ENCODE results near the gene SHLD1.
"Not testable (repeated sequence)": the region's sequence is repeated elsewhere in the genome, so short reads cannot be mapped to it uniquely, and the experiment has no call there.

The SHLD1 gene

DNA sequence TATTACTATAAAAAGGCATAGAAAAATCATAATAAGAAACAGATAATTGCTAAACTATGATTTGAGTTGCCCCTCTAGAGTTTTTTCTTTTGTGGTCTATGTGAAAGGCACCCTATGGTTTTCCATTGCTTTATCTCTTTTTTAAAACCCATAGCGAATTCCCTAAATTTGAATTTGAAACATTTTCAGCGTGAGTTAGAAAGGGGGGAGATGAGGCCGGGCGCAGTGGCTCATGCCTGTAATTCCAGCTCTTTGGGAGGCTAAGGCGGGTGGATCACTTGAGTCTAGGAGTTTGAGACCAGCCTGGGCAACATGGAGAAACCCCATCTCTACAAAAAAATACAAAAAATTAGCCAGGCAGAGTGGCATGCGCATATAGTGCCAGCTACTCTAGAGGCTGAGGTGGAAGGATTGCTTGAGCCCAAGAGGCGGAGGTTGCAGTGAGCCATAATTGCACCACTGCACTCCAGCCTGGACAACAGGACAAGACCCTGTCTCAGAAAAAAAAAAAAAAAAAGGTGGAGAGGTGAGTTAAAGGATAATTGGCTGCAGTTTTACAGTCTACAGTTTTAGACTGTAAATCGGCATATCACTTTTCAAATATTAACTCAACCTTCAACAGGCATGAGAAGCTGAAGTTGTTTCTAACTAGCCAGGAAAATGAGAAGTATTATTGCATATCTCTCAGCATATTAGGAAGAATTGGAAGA is 46.3 kb downstream of the SHLD1 start:
- Histone ChIP-seq H3K27ac (peak overlapping the region in 2 of 11 experiments; percentile 60 to 70; a peak in 4 of 22 replicates), H3K4me2 (peak overlapping the region in 7 of 11 experiments; percentile 35 to 78 (median 66); a peak in 12 of 22 replicates)
- TF ChIP-seq Cebpa-rat (IDR thresholded peaks at IDR 0.05) = no peak

DNA sequence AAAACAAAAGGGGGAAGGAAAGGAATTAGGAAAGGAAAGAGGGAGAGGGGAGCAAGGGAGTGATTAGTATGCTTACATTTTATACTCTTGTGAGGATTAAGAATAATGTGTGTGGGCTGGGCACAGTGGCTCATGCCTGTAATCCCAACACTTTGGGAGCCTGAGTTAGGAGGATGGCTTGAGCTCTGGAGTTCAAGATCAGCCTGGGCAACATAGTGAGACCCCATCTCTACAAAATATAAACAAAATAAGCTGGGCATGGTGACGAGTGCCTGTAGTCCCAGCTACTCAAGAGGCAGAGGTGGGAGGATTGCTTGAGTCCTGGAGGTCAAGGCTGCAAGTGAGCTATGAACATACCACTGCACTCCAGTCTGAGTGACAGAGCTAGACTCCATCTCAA is 47.0 kb downstream of the SHLD1 start:
- Histone ChIP-seq H3K9me3 (replicated peaks in 1 of 11) (peaks cover 0 to 7% (median 4%) of the 10 kb centered on the region in 11 experiments; a peak in 5 of 22 replicates), H3K4me2 (peak overlapping the region; percentile 45 to 78 (median 63); a peak in 21 of 22 replicates), H3K36me3 (peaks cover 7 to 46% (median 31%) of the 10 kb centered on the region in 11 experiments; a peak in 19 of 22 replicates), H3K9ac (no peak overlapping the region), H3K4me3 (no peak overlapping the region), H3K4me1 (peaks cover 16 to 58% (median 30%) of the 10 kb centered on the region in 10 experiments; a peak in 19 of 20 replicates), H3K27ac (peak overlapping the region in 9 of 11 experiments; percentile 45 to 75 (median 62); a peak in 18 of 22 replicates), H3K27me3 (no peaks in the 10 kb centered on the region), H4K20me1 (no peaks in the 10 kb centered on the region)
- no peak for TF ChIP-seq Cebpa-rat (IDR thresholded peaks at IDR 0.05)

More for the DNA sequence above, 46.3 kb downstream of the SHLD1 start:
- Histone ChIP-seq H3K27me3 (no peaks in the 10 kb centered on the region), H3K4me3 (no peak overlapping the region), H3K4me1 (peaks cover 16 to 58% (median 32%) of the 10 kb centered on the region in 10 experiments; a peak in 19 of 20 replicates), H3K36me3 (peaks cover 3 to 39% (median 24%) of the 10 kb centered on the region in 11 experiments; a peak in 18 of 22 replicates), H3K9me3 (replicated peaks in 1 of 11) (peaks cover 0 to 7% (median 3%) of the 10 kb centered on the region in 11 experiments; a peak in 3 of 22 replicates), H3K9ac (no peak overlapping the region), H4K20me1 (no peaks in the 10 kb centered on the region)

DNA sequence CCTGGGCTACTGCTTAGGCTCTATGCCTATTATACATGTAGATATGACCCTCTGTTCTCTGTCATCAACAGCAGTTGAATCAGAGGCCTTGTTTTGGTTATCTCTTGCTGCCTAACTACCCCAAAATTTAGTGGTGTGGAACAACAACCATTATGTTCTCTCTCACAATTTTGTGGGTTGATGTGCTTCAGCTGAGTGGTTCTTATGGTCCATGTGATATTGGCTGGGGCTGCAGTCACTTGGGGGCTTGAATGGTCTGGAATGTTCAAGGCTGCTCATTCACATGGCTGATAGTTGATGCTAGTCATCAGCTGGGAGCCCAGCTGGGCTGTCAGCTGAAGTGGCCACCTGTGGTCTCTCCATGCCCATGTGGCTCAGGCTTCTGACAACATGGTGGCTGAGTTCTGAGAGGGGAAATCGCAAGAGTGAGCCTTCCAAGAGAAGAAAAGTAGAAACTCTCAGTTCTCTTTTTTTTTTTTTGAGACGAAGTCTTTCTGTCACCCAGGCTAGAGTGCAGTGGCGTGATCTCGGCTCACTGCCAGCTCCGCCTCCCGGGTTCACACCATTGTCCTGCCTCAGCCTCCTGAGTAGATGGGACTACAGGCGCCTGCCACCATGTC is 47.8 kb downstream of the SHLD1 start:
- peaks cover 0 to 13% (median 4%) of the 10 kb centered on the region in 11 experiments; a peak in 5 of 22 replicates for H3K9me3 ChIP-seq (replicated peaks in 1 of 11)
- H3K27me3 ChIP-seq = no peaks in the 10 kb centered on the region
- peaks cover 11 to 47% (median 35%) of the 10 kb centered on the region in 11 experiments; a peak in 19 of 22 replicates for H3K36me3 ChIP-seq
- H3K4me3 ChIP-seq = no peak overlapping the region
- H3K4me1 ChIP-seq = peaks cover 16 to 61% (median 33%) of the 10 kb centered on the region in 10 experiments; a peak in 19 of 20 replicates
- peak overlapping the region in 10 of 11 experiments; percentile 38 to 75 (median 61); a peak in 20 of 22 replicates for H3K27ac ChIP-seq
- H3K4me2 ChIP-seq = peak overlapping the region; percentile 45 to 78 (median 63)
- TF ChIP-seq Cebpa-rat (IDR thresholded peaks at IDR 0.05) = no peak
- no peaks in the 10 kb centered on the region for H4K20me1 ChIP-seq
- H3K9ac ChIP-seq = peak overlapping the region in 1 of 11 experiments; percentile 16; a peak in 1 of 22 replicates

DNA sequence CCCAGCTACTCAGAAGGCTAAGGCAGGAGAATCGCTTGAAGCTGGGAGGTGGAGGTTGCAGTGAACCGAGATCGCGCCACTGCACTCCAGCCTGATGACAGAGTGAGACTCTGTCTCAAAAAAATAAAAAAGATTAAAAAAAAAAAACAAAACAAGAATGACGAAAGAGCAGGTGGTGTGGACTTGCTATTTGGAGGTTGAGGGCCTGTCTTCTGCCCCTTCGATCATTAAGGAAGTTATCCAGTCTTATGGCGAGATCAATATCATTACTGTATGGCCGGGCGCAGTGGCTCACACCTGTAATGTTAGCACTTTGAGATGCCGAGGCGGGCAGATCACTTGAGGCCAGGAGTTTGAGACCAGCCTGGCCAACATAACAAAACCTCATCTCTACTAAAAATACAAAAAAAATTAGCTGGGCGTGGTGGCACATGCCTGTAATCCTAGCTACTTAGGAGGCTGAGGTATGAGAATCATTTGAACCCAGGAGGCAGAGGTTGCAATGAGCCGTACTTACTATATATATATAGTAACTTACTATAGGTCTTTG is 53.6 kb downstream of the SHLD1 start:
- H3K4me3 ChIP-seq, H3K27me3 ChIP-seq, H4K20me1 ChIP-seq, H3K9ac ChIP-seq: not testable (repeated sequence)
- Histone ChIP-seq H3K4me2 (peak overlapping the region in 9 of 11 experiments; percentile 7 to 89 (median 67); a peak in 16 of 22 replicates), H3K4me1 (peaks cover 18 to 84% (median 51%) of the 10 kb centered on the region in 10 experiments), H3K9me3 (replicated peaks in 1 of 11) (peaks cover 0 to 13% (median 4%) of the 10 kb centered on the region in 11 experiments; a peak in 5 of 22 replicates), H3K27ac (peak overlapping the region in 1 of 11 experiments; percentile 46; a peak in 2 of 22 replicates), H3K36me3 (peaks cover 9 to 44% (median 26%) of the 10 kb centered on the region in 11 experiments; a peak in 17 of 22 replicates)

DNA sequence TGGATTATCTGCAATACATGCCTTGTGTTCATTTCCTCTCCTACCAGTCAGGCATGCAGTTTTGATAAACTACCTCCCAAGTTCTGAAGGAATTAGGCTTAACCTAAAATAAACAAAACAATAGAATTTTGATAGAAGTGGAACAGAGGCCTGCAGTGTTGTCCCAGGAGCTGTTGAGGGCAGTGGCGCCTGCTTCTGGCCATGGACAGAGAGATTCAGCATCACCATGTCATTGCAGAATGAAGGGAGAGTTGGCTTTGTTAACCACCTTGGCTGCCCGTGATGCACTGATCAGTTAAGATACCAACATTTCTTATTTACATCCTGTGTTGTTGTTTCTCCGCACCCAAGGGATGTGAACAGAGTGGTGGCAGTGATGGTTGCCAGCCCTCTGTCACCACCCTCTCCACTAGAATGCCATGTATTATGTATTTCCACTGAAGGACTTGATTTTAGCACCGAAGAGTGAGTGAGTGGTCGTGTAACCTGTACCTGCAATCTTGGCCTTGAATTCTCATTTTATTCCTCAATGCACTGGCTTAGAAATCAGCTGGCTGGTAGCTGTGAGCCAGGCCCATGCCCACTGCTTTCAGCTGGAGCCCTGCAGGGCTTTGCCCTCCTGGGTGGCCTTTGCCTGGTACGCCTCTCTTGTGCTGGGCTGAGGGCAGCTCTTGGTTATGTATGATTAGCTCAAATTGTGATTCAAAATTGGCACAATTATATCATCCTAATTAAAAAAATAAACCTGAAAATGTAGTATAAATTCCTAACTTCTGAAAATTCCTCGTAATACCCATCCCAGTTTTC is 56.5 kb downstream of the SHLD1 start:
- Histone ChIP-seq H3K4me2 (peak overlapping the region in 8 of 11 experiments; percentile 28 to 89 (median 72); a peak in 17 of 22 replicates), H3K27ac (no peak overlapping the region), H3K4me1 (peaks cover 18 to 72% (median 49%) of the 10 kb centered on the region in 10 experiments), H3K36me3 (peaks cover 9 to 43% (median 18%) of the 10 kb centered on the region in 11 experiments; a peak in 18 of 22 replicates), H3K27me3 (no peaks in the 10 kb centered on the region), H3K9ac (no peak overlapping the region), H3K4me3 (no peak overlapping the region), H4K20me1 (no peaks in the 10 kb centered on the region), H3K9me3 (replicated peaks in 1 of 11) (peaks cover 0 to 7% (median 0%) of the 10 kb centered on the region in 11 experiments; a peak in 4 of 22 replicates)
- no peak for TF ChIP-seq Cebpa-rat (IDR thresholded peaks at IDR 0.05)

DNA sequence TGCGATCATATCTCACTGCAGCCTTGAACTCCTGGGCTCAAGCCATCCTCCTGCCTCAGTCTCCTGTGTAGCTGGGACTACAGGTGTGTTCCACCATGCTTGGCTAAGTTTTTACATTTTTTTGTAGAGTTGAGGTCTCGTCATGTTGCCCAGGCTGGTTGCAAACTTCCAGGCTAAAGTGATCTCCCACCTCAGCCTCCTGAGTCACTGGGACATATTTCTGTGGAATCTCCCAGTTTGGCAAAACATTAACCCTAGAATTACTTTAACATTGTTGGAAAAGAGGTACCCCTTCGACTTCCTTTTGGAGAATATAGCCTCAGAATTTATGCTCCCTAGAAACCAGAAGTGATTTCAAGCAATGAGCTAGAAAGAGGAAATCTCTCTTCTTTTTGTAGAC is 57.2 kb downstream of the SHLD1 start:
- Histone ChIP-seq H3K36me3 (peaks cover 4 to 36% (median 15%) of the 10 kb centered on the region in 11 experiments; a peak in 15 of 22 replicates), H3K27ac (no peak overlapping the region), H3K9ac (no peak overlapping the region), H3K4me3 (no peak overlapping the region), H4K20me1 (no peaks in the 10 kb centered on the region), H3K27me3 (no peaks in the 10 kb centered on the region), H3K9me3 (replicated peaks in 1 of 11) (peaks cover 0 to 5% (median 0%) of the 10 kb centered on the region in 11 experiments; a peak in 3 of 22 replicates), H3K4me1 (peaks cover 18 to 65% (median 47%) of the 10 kb centered on the region in 10 experiments), H3K4me2 (peak overlapping the region in 5 of 11 experiments; percentile 66 to 89 (median 85); a peak in 7 of 22 replicates)
- TF ChIP-seq Cebpa-rat (IDR thresholded peaks at IDR 0.05) = no peak

DNA sequence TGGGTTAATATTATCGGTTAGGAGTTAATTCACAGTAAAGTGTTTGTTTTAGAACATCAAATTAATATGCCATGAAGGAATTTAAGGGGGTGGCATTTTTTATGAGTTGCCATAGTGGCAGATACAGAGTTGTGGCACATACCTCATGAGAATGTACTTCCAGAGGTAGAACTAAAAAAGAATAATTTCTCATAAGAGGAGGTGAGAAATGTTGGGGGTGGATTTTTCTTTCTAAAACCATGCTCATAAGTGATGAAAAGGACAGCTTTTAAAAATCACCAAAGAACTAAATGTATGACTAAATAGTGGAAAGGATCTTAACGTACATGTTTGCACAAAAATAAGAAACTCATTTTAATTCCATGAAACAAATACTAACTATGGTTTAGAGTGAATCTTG is 58.7 kb downstream of the SHLD1 start:
- H3K4me1 ChIP-seq = peaks cover 13 to 61% (median 37%) of the 10 kb centered on the region in 10 experiments
- no peak overlapping the region for H3K4me2 ChIP-seq
- H3K36me3 ChIP-seq = peaks cover 0 to 28% (median 7%) of the 10 kb centered on the region in 11 experiments; a peak in 8 of 22 replicates
- H3K9me3 ChIP-seq (replicated peaks in 1 of 11) = no peaks in the 10 kb centered on the region
- no peak overlapping the region for H3K9ac ChIP-seq
- H3K4me3 ChIP-seq = no peak overlapping the region
- H3K27me3 ChIP-seq = no peaks in the 10 kb centered on the region
- no peaks in the 10 kb centered on the region for H4K20me1 ChIP-seq
- TF ChIP-seq Cebpa-rat (IDR thresholded peaks at IDR 0.05) = no peak
- no peak overlapping the region for H3K27ac ChIP-seq

DNA sequence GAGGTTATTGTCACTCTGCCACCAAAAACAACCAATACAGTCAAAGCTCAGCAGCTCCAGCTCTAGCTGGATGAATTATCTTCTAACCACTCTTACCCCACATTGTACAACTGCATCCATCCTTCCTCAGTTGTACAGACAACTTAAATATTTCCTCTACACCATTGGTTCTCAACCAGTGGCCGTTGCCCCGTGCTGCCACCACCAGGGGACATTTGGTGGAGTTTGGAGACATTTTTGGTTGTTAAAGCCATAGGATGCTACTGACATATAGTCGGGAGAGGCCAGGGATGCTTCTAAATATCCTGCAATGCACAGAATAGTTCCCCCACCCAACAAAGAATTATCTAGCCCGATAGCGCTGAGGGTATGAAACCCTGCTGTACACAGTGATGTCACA is 59.3 kb downstream of the SHLD1 start:
- Histone ChIP-seq H3K36me3 (peaks cover 0 to 28% (median 7%) of the 10 kb centered on the region in 11 experiments; a peak in 8 of 22 replicates), H3K4me3 (no peak overlapping the region), H3K4me2 (no peak overlapping the region), H3K9me3 (replicated peaks in 1 of 11) (no peaks in the 10 kb centered on the region), H3K27me3 (no peaks in the 10 kb centered on the region), H3K4me1 (peaks cover 8 to 61% (median 35%) of the 10 kb centered on the region in 10 experiments), H3K9ac (no peak overlapping the region), H3K27ac (no peak overlapping the region), H4K20me1 (peaks cover 0 to under 1% (median 0%) of the 10 kb centered on the region in 11 experiments; a peak in 1 of 22 replicates)
- TF ChIP-seq Cebpa-rat (IDR thresholded peaks at IDR 0.05) = no peak
